ENCODE data around the gene PRAMEF1.

- TF ChIP-seq, protein P1, sequence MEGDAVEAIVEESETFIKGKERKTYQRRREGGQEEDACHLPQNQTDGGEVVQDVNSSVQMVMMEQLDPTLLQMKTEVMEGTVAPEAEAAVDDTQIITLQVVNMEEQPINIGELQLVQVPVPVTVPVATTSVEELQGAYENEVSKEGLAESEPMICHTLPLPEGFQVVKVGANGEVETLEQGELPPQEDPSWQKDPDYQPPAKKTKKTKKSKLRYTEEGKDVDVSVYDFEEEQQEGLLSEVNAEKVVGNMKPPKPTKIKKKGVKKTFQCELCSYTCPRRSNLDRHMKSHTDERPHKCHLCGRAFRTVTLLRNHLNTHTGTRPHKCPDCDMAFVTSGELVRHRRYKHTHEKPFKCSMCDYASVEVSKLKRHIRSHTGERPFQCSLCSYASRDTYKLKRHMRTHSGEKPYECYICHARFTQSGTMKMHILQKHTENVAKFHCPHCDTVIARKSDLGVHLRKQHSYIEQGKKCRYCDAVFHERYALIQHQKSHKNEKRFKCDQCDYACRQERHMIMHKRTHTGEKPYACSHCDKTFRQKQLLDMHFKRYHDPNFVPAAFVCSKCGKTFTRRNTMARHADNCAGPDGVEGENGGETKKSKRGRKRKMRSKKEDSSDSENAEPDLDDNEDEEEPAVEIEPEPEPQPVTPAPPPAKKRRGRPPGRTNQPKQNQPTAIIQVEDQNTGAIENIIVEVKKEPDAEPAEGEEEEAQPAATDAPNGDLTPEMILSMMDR (conservative IDR thresholded peaks at IDR 0.05; ENCODE audit: low read length) = no peak
- no peak for TF ChIP-seq EZH2phosphoT487 (IDR thresholded peaks at IDR 0.05; ENCODE audit: borderline replicate concordance)
Measured at GRCh38 chr1:12774801-12775345, 16.3 kb upstream of the PRAMEF1 start.

Measured in Loucy (cell line).